A549 (cell line): Measurements from ENCODE around the gene FSTL5. TPM values are rescaled to one million over a fixed set of nuclear protein-coding genes. Genes with fewer than 3 reads are reported as not detected.

Experiments used
- ATAC-seq, 2 experiments: fragments of 200-7000 bp in 1 of 2; fragments of >200 bp in 1 of 2; cut with Nextera tagmentation in 1 of 2; cut with Tn5 transposase in 1 of 2; 3 replicates each; pipeline versions ENCODE4 v1.8.0 to v1.9.1; 2018 to 2020; ENCODE audit warnings: mild to moderate bottlenecking in 1 of 2, moderate library complexity in 1 of 2
- CTCF ChIA-PET: fragments of 300-600 bp; sonication (Branson Sonifier 250); formaldehyde crosslinking; extraction: SDS; loops from one replicate; lab custom pipeline; 2021; ENCODE audit warnings: antibody characterized with exemption, inconsistent platforms; lab: Yijun Ruan, JAX
- POLR2A ChIA-PET: fragments of 350-600 bp; formaldehyde crosslinking; extraction: SDS; loops from one replicate; lab custom pipeline; 2021; ENCODE audit warnings: antibody characterized with exemption, inconsistent platforms; lab: Yijun Ruan, JAX
- DNase-seq, 2 experiments: peaks; one replicate each; pipeline versions ENCODE4 v3.0.0 to v3.0.0-alpha.2; 2011 to 2016; ENCODE audit warnings: low read depth in 1 of 2, low spot score in 1 of 2
- FAIRE-seq: peaks from 2 replicates; lab custom pipeline; 2011; peaks lifted over from hg19 to GRCh38; lab: Jason Lieb, UNC
- H3K27ac ChIP-seq, 2 experiments: fragments of >200 bp; sonication (Bioruptor Twin); formaldehyde crosslinking; 3 replicates each; pipeline ENCODE4 v1.5.1; 2016 to 2017
- H3K4me1 ChIP-seq: fragments of >200 bp; sonication (Bioruptor Twin); formaldehyde crosslinking; 3 replicates; pipeline ENCODE4 v1.6.1; 2016
- H3K4me2 ChIP-seq: fragments of >200 bp; sonication (Bioruptor Twin); formaldehyde crosslinking; 3 replicates; pipeline ENCODE4 v1.6.1; 2016
- H3K4me3 ChIP-seq: fragments of >200 bp; sonication (Bioruptor Twin); formaldehyde crosslinking; 3 replicates; pipeline ENCODE4 v1.5.1; 2016
- H3K9me3 ChIP-seq: fragments of >200 bp; sonication (Bioruptor Twin); formaldehyde crosslinking; 3 replicates; pipeline ENCODE4 v1.6.1; 2016
- CBX2 ChIP-seq: fragments of 200-600 bp; sonication (generic); IDR thresholded peaks from 2 replicates; pipeline ENCODE4 v1.6.1; 2016; ENCODE audit warnings: low read depth, mild to moderate bottlenecking, borderline replicate concordance
- CBX8 ChIP-seq: fragments of 200-600 bp; sonication (generic); IDR thresholded peaks from 2 replicates; pipeline ENCODE4 v1.6.1; 2016
- CHD2 ChIP-seq: fragments of 150-350 bp; IDR thresholded peaks from 2 replicates; pipeline ENCODE4 v1.6.1; 2014; ENCODE audit warnings: low read length; ENCODE audit not compliant: partially characterized antibody
- CHD4 ChIP-seq: fragments of 200-600 bp; sonication (generic); IDR thresholded peaks from 2 replicates; pipeline ENCODE4 v1.6.1; 2016; ENCODE audit warnings: antibody characterized with exemption, mild to moderate bottlenecking, borderline replicate concordance
- EHF ChIP-seq: fragments of 250-450 bp; sonication (Bioruptor Pico); IDR thresholded peaks from 2 replicates; pipeline ENCODE4 v1.5.0; 2020; ENCODE audit warnings: mild to moderate bottlenecking
- FOSL2 ChIP-seq, 2 experiments: fragments of 450-650 bp in 1 of 2; fragments of >200 bp in 1 of 2; sonication (Bioruptor Twin) in 1 of 2; formaldehyde crosslinking; IDR thresholded peaks; 2 replicates each; pipeline versions ENCODE4 v1.5.0 to v1.6.1; 2016 to 2020; ENCODE audit warnings: mild to moderate bottlenecking in 1 of 2, moderate library complexity in 1 of 2
- FOXS1 ChIP-seq: fragments of 250-450 bp; sonication (Bioruptor Pico); IDR thresholded peaks from 2 replicates; pipeline ENCODE4 v1.5.0; 2020; ENCODE audit warnings: mild to moderate bottlenecking, moderate library complexity
- HDAC2 ChIP-seq: fragments of 200-600 bp; sonication (generic); IDR thresholded peaks from 2 replicates; pipeline ENCODE4 v1.6.1; 2016
- HOXA7 ChIP-seq: fragments of 250-450 bp; sonication (Bioruptor Pico); IDR thresholded peaks from 2 replicates; pipeline ENCODE4 v1.5.0; 2020; ENCODE audit warnings: mild to moderate bottlenecking, moderate library complexity
- KDM5A ChIP-seq: fragments of 200-600 bp; sonication (generic); IDR thresholded peaks from 2 replicates; pipeline ENCODE4 v1.6.1; 2016; ENCODE audit warnings: antibody characterized with exemption, mild to moderate bottlenecking
- NFE2L2 ChIP-seq: fragments of 150-350 bp; conservative IDR thresholded peaks from 2 replicates; pipeline ENCODE4 v1.6.1; 2014; ENCODE audit warnings: low read length
- PHF8 ChIP-seq: fragments of 200-600 bp; sonication (generic); IDR thresholded peaks from 2 replicates; pipeline ENCODE4 v1.6.1; 2016; ENCODE audit warnings: low read depth, mild to moderate bottlenecking, antibody characterized with exemption, moderate library complexity, borderline replicate concordance
- POLR2A ChIP-seq: IDR thresholded peaks from 2 replicates; pipeline ENCODE4 v1.6.1; 2012; ENCODE audit warnings: mild to moderate bottlenecking, low read length
- RARB ChIP-seq: fragments of 250-450 bp; sonication (Bioruptor Pico); IDR thresholded peaks from 2 replicates; pipeline ENCODE4 v1.8.0; 2021; ENCODE audit warnings: mild to moderate bottlenecking, moderate library complexity
- RNF2 ChIP-seq: fragments of 200-600 bp; sonication (generic); IDR thresholded peaks from 2 replicates; pipeline ENCODE4 v1.6.1; 2016; ENCODE audit warnings: low read depth, mild to moderate bottlenecking, antibody characterized with exemption, moderate library complexity, borderline replicate concordance
- WGBS: methylation state at CpG from one replicate; pipeline ENCODE4 v1.1.6; 2017; ENCODE audit errors: missing lambda C conversion rate; 5-methylcytosine and 5-hydroxymethylcytosine counted together
- polyA plus RNA-seq, 4 experiments: library from polyadenylated mRNA; depleted of rRNA in 3 of 4; stranded (reverse); fragments of >200 nt; fragmentation: RNase III in 1 of 4; extraction: RNeasy Plus Mini Kit Qiagen cat#74134 plus additional on column Dnase treatment in 1 of 4; gene quantifications; 2 replicates in 3 of 4; 3 replicates in 1 of 4; pipeline ENCODE4 v1.2.3, GENCODE V29; 2011 to 2017
- TF ChIP-seq, protein P1 (sequence below): fragments of 150-350 bp; IDR thresholded peaks from 2 replicates; pipeline ENCODE4 v1.6.1; 2014; ENCODE audit warnings: low read depth, mild to moderate bottlenecking, low read length
- TF ChIP-seq, protein P2 (sequence below): fragments of 250-450 bp; sonication (Bioruptor Pico); IDR thresholded peaks from 2 replicates; pipeline ENCODE4 v1.5.0; 2020; ENCODE audit warnings: low read depth, mild to moderate bottlenecking, moderate library complexity
- TF ChIP-seq, protein P3 (sequence below): fragments of 200-600 bp; sonication (generic); IDR thresholded peaks from 2 replicates; pipeline ENCODE4 v1.6.1; 2016; ENCODE audit warnings: antibody characterized with exemption, mild to moderate bottlenecking, moderate library complexity
- TF ChIP-seq, protein P4 (sequence below): IDR thresholded peaks from 2 replicates; pipeline ENCODE4 v1.6.1; 2012
- TF ChIP-seq, protein P5 (sequence below): fragments of >200 bp; sonication (Bioruptor Twin); formaldehyde crosslinking; IDR thresholded peaks from 2 replicates; pipeline ENCODE4 v1.6.1; 2016
- TF ChIP-seq, protein P6 (sequence below): fragments of 250-450 bp; sonication (Bioruptor Pico); IDR thresholded peaks from 2 replicates; pipeline ENCODE4 v1.5.0; 2021; ENCODE audit warnings: mild to moderate bottlenecking, moderate library complexity, borderline replicate concordance

FSTL5 gene
- polyA plus RNA-seq, 2 of the 4 experiments (the other 2 are of a cell fraction): 0.06 to 0.10 TPM

DNA sequence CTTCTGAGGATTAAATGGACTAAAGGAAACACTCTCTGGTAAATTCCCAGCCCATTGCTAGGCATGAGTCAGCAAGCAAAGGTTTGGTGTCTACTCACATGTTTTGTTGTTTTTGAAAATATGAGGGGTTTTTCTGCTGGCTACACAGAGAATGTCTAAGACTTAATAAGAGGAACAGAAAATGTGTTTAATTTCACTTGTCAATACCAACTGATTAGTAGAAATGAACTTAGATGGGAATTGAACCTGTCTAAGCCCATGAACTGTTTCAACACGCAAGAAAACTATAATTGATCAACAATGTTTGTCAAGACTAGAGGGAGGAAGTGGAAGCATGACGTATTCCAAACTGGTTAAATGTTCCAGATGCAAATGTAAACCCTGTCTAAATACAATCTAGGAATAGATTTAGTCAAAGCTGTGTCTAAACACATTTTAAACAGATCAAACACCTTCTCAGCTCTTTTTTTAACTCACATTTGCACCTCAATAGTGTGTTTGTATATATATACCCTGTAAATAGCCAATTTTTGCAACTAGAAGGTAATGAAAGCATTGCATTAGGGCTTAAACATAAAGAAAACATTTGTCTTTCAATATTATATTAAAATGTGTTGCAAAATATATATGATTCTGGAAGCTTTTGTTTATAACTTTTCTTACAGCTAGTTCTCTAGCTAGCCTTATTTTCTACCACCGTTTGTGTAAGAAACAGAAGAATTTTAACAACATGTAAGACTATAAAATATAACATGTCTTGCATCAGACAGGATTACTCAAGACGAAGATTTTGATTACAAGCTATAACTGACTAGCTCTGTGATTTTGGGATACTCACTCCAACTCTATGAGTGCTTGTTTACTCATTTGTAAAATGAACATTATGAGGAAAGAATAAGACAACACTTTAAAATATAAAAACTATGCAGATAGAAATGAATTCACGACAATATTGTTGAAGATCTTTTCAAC, 607.8 kb downstream of the FSTL5 start:
- no peak for FAIRE-seq
- peak in 1 of 2 experiments; percentile 21 for DNase-seq
- no peak; a peak in 1 of 6 replicates for ATAC-seq
- Histone ChIP-seq H3K4me1 (peaks cover 18% of the 10 kb centered on the region; the same call in 2 of the 3 replicates), H3K27ac (peak overlapping the region; percentile 62 to 67; a peak in 5 of 6 replicates), H3K4me2 (peak overlapping the region; percentile 79), H3K4me3 (no peak overlapping the region), H3K9me3 (no peaks in the 10 kb centered on the region)
- POLR2A ChIA-PET: no interaction called here
- WGBS: 81% methylated on average over 5 of the region's 5 CpGs
- TF ChIP-seq CHD4 (no peak), FOSL2 (IDR thresholded peaks at IDR 0.05) (no peak), FOSL2 (CRISPR knock-in tag; IDR thresholded peaks at IDR 0.05) (0 out of 2 replicates have a peak, but pooled peaks have one; percentile 22)
- CTCF ChIA-PET: no interaction called here

DNA sequence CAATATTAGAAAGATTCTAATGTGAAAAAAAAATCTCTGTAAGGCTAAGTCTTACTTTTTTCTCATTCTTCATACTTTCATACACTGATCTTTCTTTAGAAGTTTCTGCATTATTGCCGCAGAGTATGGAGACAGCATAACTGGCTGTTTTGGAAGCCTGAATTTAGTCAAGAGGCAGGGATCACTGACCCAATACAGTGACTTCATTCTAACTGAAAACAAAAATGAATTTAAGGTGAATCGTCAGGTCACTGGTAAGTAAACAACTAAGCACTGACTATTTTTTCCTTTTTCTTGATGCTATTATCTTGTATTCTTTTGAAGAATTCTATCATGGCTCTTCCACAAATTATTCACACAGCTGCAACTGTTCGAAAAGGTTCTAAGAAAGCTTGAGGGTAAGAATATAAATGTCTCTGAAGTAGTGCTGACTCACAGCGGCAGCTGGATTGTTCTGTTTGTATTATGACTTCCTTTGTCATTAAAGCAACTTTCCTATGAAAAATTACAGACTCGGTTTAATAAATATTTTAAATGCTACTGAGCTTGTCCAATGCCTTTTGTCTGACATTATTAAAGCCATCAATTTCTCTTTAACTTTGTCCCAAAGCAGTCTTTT, 609.3 kb downstream of the FSTL5 start:
- WGBS: 4% methylated on average over 5 of the region's 5 CpGs
- H3K27ac ChIP-seq: peak overlapping the region; percentile 62 to 82
- ChIA-PET POLR2A (no interaction called here), CTCF (no interaction called here)
- no peaks in the 10 kb centered on the region for H3K9me3 ChIP-seq
- ATAC-seq: peak; percentile 62 to 72; a peak in 4 of 6 replicates
- H3K4me3 ChIP-seq: 0 out of 3 replicates have a peak overlapping the region, but pooled peaks have one; percentile 13
- peak in 1 of 2 experiments; percentile 40 for DNase-seq
- peak overlapping the region; percentile 79 for H3K4me2 ChIP-seq
- FAIRE-seq: no peak
- H3K4me1 ChIP-seq: peaks cover 18% of the 10 kb centered on the region; the same call in 2 of the 3 replicates
- TF ChIP-seq, protein P1, sequence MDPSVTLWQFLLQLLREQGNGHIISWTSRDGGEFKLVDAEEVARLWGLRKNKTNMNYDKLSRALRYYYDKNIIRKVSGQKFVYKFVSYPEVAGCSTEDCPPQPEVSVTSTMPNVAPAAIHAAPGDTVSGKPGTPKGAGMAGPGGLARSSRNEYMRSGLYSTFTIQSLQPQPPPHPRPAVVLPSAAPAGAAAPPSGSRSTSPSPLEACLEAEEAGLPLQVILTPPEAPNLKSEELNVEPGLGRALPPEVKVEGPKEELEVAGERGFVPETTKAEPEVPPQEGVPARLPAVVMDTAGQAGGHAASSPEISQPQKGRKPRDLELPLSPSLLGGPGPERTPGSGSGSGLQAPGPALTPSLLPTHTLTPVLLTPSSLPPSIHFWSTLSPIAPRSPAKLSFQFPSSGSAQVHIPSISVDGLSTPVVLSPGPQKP: no peak
- TF ChIP-seq, protein P2, sequence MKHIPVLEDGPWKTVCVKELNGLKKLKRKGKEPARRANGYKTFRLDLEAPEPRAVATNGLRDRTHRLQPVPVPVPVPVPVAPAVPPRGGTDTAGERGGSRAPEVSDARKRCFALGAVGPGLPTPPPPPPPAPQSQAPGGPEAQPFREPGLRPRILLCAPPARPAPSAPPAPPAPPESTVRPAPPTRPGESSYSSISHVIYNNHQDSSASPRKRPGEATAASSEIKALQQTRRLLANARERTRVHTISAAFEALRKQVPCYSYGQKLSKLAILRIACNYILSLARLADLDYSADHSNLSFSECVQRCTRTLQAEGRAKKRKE (CRISPR knock-in tag): no peak
- TF ChIP-seq FOXS1 (CRISPR knock-in tag) (no peak), RNF2 (no peak), HOXA7 (CRISPR knock-in tag) (no peak), KDM5A (no peak), PHF8 (no peak), CHD2 (no peak)
- TF ChIP-seq, protein P3, sequence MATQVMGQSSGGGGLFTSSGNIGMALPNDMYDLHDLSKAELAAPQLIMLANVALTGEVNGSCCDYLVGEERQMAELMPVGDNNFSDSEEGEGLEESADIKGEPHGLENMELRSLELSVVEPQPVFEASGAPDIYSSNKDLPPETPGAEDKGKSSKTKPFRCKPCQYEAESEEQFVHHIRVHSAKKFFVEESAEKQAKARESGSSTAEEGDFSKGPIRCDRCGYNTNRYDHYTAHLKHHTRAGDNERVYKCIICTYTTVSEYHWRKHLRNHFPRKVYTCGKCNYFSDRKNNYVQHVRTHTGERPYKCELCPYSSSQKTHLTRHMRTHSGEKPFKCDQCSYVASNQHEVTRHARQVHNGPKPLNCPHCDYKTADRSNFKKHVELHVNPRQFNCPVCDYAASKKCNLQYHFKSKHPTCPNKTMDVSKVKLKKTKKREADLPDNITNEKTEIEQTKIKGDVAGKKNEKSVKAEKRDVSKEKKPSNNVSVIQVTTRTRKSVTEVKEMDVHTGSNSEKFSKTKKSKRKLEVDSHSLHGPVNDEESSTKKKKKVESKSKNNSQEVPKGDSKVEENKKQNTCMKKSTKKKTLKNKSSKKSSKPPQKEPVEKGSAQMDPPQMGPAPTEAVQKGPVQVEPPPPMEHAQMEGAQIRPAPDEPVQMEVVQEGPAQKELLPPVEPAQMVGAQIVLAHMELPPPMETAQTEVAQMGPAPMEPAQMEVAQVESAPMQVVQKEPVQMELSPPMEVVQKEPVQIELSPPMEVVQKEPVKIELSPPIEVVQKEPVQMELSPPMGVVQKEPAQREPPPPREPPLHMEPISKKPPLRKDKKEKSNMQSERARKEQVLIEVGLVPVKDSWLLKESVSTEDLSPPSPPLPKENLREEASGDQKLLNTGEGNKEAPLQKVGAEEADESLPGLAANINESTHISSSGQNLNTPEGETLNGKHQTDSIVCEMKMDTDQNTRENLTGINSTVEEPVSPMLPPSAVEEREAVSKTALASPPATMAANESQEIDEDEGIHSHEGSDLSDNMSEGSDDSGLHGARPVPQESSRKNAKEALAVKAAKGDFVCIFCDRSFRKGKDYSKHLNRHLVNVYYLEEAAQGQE: no peak

DNA sequence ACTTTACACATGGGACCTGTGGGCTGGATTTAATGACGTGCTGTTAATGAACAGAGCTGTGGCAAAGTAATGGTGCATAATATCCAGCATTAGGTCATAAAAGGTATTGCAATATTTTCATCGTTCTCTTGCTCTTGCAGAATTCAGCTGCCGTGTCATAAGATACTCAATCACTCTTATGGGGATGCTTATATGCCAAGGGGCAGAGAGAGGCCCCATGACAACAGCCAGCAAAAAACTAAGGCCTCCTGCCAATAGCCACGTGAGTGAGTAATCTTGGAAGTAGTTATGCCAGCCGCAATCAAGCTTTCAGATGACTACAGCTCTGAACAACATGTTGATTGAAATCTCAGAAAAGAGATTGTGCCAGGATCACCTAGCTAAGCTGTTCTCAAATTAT, 616.9 kb downstream of the FSTL5 start:
- H3K4me2 ChIP-seq: no peak overlapping the region
- no peaks in the 10 kb centered on the region for H3K4me1 ChIP-seq
- H3K27ac ChIP-seq: no peak overlapping the region
- CTCF ChIA-PET: no interaction called here
- 48% methylated on average over 5 of the region's 5 CpGs for WGBS
- no peak for FAIRE-seq
- no peak for DNase-seq
- POLR2A ChIA-PET: no interaction called here
- no peak for ATAC-seq
- no peak overlapping the region for H3K4me3 ChIP-seq
- H3K9me3 ChIP-seq: no peaks in the 10 kb centered on the region
- TF ChIP-seq, protein P4, sequence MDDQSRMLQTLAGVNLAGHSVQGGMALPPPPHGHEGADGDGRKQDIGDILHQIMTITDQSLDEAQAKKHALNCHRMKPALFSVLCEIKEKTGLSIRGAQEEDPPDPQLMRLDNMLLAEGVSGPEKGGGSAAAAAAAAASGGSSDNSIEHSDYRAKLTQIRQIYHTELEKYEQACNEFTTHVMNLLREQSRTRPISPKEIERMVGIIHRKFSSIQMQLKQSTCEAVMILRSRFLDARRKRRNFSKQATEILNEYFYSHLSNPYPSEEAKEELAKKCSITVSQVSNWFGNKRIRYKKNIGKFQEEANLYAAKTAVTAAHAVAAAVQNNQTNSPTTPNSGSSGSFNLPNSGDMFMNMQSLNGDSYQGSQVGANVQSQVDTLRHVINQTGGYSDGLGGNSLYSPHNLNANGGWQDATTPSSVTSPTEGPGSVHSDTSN: no peak
- TF ChIP-seq FOXS1 (CRISPR knock-in tag) (no peak), POLR2A (no peak), RARB (no peak), FOSL2 (IDR thresholded peaks at IDR 0.05) (no peak), FOSL2 (CRISPR knock-in tag; IDR thresholded peaks at IDR 0.05) (no peak), NFE2L2 (no peak), EHF (CRISPR knock-in tag) (no peak), CBX8 (no peak), CBX2 (no peak), HDAC2 (no peak), KDM5A (no peak), RNF2 (no peak)
- TF ChIP-seq, protein P5, sequence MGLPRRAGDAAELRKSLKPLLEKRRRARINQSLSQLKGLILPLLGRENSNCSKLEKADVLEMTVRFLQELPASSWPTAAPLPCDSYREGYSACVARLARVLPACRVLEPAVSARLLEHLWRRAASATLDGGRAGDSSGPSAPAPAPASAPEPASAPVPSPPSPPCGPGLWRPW: no peak
- TF ChIP-seq, protein P6, sequence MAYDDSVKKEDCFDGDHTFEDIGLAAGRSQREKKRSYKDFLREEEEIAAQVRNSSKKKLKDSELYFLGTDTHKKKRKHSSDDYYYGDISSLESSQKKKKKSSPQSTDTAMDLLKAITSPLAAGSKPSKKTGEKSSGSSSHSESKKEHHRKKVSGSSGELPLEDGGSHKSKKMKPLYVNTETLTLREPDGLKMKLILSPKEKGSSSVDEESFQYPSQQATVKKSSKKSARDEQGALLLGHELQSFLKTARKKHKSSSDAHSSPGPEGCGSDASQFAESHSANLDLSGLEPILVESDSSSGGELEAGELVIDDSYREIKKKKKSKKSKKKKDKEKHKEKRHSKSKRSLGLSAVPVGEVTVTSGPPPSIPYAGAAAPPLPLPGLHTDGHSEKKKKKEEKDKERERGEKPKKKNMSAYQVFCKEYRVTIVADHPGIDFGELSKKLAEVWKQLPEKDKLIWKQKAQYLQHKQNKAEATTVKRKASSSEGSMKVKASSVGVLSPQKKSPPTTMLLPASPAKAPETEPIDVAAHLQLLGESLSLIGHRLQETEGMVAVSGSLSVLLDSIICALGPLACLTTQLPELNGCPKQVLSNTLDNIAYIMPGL (CRISPR knock-in tag): no peak
